HG03066 (cell line): Measurements from ENCODE around the gene ST7.
"Not testable (repeated sequence)": the region's sequence is repeated elsewhere in the genome, so short reads cannot be mapped to it uniquely, and the experiment has no call there.

ENCODE experiments used
- ATAC-seq: cut with Tn5 transposase; IDR thresholded peaks from one replicate; pipeline ENCODE4 v1.9.1; 2021; ENCODE audit warnings: low read depth; ENCODE audit not compliant: unreplicated experiment

ST7 gene

DNA sequence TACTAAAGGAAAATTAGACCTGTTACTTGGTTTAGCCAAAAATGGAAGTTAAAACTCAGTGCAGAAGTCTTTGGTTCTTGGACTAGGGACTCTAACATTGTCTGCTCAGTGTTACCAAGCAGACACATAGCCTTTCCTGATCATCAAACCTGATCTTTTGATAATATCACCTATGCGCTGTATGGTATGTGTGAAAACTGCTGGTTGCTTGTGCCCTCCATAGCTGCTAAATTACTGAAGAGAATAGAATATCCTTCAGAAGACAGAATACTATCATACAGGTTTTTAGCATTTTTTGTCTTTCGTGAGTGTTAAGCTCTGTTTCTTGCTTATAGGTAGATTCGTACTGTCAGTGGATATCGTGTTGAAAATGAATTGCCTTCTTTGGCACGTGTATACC is 68.7 kb downstream of the ST7 start:
- ATAC-seq: no peak

DNA sequence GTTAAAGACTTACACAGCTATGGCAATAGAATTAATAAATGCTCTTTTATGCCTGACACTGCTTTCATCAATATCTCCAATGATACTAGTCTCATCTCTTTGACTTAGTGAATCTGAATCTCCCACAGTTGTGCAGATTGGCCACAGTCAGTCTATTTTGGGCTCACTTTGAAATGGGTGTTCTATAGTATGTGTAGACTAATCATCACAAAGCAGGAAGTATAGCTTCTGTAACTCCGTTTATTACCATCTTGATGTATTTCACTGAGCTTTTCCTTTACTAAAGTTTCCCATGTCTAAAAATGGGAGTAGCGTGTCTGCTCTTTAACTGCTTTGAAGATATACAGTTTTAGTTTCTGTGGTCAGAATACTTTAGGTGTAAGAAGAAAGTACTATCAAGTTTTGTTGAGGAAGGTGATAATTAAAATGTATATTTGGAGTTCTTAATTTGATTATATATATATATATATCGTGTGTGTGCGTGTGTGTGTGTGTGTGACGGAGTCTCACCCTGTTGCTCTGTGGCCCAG is 70.1 kb downstream of the ST7 start:
- ATAC-seq: peak; percentile 71

DNA sequence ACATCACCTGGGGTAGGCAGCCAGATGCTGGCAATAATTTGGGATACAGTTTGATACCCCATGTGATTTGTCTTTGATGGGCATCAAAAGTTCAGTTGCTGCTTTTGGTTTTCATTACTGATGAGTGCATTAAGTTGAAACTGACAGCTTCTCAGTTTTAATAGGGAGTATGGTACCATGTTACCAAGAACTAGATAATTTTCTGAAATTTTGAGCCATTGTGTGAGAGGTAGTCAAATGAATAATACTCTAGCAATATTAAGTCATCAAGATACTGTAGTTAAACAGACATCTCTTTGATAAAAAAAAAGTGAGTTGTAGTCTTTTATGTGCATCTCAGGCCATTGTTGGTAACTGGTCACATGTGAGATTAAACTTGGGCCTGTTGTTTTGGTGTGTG is 71.5 kb downstream of the ST7 start:
- no peak for ATAC-seq

DNA sequence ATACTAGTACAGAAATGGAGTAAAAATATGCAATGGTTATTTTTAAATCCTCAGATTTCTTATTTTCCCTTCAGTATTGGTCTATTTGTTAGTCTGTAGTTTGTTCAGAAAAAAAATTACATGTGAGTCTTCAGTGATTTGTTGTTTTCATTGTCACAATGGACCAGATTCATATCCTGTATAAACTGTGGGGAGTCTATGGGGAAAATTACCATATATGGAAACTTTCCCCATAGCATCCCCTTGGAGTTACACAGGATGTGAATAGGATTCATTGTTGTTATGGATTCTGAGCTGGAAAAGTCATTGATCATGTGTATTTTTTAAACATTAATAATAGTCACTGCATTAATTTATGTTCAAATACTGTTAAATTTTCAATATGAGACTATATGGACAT is 72.6 kb downstream of the ST7 start:
- ATAC-seq: no peak

DNA sequence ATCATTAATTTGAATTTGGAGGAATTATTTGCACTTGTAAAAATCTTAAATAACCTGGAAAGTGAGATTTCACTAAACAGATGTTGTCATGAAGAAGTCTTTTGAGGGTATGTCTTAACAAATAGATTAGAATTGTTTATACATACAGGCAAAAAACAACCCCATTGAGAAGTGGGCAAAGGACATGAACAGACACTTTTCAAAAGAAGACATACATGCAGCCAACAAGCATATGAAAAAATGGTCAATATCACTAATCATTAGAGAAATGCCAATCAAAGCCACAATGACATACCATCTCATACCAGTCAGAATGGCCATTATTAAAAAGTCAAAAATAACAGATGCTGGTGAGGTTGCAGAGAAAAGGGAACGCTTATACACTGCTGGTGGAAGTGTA is 77.0 kb downstream of the ST7 start:
- not testable (repeated sequence) for ATAC-seq

DNA sequence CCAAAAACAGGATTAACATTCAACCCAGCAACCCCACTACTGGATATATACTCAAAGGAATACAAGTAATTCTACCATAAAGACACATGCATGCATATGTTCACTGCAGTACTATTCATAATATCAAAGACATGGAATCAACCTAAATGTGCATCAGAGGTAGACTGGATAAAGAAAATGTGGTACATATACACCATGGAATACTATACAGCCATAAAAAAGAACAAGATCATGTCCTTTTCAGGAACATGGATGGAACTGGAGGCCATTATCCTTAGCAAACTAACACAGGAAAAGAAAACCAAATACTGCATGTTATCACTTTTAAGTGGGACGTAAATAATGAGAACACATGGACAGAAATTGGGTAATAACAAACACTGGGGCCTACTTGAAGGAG is 77.5 kb downstream of the ST7 start:
- ATAC-seq: not testable (repeated sequence)

DNA sequence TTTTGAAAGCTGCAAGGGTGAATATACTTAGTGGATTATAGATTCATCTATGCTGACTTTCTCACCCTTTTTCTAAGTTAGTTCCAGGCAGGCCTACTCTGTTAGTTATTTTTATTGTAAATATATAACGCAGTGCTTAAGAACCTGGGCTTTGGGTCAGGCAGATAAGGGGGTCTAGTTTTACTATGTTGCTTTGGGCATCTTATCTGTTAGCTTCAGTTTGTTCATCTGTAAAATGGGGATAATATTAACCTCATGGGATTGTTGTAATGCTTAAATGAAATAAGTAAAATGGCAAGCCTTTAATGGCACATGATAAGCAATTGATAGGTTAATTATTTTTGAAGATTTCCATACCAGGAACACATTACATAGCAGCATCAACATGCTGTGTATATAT is 79.5 kb downstream of the ST7 start:
- ATAC-seq: no peak

DNA sequence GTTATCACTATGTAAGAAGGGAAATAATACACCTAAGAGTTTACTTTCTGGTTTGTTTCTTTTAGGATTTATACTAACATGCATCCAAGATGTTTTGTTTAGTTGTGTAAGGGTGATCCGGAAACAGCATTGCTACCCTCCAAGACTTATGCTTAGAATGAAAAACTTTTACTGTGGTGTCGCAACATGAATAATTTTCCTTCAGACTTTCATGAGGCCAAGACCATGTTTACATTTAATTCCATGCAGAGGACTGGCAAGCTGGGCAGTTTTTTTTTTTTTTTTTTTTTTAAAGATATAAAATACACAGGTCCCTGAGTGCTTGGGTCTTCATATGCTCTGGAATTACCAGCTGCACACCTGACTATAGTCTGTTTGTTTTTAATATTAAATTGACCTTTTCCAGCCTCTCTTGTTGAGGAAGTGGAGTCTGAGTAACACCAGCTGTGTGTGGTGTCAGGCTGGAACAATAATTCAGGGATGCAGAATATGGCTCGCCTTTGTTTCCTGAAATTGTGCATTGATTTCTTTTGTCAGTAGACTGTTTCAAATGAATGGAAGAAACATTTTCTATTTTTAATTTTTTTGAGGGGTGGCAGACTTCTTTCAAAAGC is 81.7 kb downstream of the ST7 start:
- ATAC-seq: no peak

DNA sequence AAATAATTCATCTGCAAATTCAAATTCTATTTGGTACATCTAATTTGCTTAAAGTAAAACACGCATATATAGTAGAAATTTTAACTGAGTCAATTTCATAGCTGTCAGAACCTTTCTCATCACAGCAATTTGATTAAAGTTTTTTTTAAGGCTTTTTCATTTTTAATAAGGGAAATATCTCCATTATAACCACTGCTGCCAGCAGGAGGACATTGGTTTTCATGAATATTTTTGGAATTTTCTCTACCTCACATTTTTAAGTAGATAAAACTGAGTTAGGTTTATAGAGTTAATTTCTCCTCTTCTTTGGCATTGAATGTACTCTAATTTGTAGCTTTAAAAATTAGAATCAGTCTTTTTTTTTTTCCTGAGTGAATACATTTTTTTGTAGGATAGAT is 82.2 kb downstream of the ST7 start:
- no peak for ATAC-seq

DNA sequence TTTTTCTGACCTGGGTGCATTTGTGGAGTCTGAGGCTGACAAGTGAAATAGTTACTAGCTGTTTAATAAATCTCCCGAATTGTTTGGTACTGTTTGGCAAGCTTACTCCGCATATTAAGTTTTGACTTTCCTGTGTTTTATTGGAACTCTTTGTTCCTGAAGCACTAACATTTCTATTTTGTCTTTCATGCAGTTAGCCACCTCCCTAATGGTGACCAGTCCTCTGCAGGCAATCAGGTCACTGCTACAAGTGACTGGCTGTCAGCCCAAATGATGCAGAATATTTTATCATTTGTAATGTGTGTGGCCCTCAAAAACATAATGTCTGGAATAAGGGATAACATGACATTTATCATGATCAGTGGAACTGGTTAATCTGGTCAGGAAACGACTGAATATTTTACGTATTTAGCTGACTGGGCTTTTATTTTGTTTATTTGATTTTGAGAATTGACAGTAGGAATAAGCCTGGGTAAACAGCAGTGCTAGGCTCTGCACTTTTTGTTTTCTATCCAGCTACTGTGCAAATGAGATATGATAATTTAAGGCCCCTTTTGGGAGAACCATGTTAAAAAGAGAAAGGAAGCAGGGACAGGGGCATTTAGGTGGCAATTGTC is 82.9 kb downstream of the ST7 start:
- no peak for ATAC-seq

DNA sequence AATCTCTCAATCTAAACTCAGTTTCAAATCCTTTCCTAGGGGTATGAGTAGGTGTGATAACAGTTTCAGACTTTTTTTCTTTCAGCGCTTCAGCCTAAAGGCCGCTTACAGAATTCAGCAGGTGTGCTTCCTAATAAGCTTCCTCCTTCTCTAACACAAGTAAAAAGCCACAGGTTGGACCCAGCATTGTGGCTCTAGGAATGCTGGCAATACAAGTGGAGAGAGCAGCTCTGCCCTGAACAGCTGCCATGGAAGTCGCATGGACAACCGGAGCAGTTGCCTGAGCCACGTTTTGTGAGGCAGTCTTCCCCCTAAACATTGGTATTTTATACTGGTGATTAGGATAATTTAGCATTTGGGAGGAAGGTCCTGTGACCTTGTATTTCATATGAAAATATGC is 83.5 kb downstream of the ST7 start:
- ATAC-seq: no peak

DNA sequence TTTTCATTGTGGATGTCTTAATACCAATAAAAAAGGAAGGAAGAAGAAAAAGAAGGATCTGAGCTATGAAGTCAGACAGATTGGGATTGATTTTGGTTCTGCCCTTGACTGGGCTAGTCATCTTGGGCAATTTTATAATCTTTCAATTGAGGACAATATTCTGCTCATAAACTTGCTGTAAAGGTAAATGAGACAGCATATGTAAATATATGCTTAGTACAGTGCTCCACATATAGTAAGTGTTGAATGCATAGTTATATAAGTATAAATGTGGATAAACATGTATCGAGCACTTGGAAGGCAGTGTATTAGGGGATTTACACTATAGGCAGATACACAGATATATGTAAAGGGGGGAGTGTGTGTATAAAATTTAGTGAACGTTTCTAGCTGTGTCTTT is 85.1 kb downstream of the ST7 start:
- ATAC-seq: no peak

DNA sequence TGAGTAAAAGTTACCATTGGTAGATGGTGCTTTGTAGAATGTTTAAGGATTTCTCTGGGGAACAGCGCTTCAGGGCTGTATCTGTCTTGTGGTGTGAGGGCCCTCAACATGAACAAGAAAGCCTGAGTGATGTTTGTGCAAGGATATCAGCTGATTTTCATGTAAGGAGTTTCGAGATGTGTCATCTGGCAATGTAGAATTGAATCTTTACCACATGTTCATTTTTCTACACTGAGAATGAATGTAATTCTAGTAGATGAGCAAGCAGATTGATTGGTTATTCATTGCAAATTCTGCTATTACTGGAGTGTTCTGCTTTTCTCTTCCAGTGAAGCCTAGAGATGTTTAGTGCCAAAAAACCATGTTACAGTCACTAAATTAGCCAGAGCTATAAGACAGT is 87.7 kb downstream of the ST7 start:
- peak; percentile 95 for ATAC-seq

DNA sequence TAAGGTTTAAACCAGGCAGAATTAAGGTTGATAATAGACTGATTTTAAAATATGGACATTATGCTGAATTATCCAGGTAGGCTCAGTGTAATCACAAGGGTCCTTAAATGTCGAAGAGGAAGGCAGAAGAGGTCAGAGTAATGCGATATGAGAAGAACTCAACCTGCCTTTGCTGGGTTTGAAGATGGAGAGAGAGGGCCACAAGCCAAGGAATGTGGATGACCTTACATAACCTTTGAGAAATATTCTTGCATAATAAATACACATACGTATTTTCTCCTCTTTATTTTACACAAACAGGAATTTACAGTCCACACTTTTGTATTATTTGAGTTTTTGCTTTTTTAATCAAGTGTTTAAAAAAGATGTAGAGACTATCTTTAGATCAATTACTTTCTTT is 88.5 kb downstream of the ST7 start:
- no peak for ATAC-seq

DNA sequence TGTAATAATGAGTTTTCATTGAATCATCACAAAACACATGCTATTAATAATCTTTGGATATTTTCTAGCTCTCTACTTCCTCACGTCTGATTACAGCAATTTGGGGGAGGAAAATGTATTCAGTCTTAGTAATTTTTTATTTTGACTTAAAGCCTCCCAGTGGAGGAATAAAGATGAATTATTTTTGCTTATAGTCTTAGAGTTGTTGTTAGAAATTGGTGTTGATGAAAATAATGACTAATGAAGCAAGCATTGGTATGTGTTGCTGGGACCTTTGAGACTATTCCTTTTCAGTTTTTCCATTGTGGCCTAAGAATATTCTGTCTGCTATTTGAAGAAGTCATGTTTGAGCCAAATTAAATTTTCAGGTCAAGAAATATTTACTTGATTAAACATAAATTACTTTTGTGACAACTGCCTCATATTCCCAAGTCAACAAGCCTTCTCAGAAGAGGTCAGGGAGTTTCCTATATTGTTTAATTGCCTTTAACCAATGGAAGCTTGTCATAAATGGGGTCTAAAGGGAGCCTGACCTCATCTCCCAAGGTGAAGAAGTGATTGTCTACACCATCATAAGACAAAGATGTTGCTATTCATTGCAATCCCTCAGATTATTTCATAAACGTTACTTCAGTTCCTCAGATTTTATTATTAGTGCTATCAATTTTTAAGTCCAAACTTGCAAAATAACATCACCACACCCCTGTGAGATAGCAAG is 90.0 kb downstream of the ST7 start:
- no peak for ATAC-seq

DNA sequence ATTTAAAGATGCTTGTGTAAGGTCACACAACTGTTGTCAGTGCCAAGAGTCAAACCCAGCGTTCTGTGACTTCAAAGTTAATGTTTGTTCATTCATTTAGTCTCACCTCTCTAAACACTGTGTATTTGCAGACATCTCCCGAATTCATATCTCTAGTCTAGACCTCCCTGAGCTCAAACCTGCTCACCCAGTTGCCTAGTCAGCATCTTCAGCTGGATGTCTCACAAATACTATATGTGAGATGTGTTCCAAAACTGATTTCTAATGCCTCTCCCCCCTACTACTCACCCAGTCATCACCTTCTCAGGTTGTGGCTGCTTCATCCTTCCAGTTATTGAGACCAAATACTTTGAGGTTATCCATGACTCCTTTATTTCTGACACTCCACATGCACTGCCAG is 91.4 kb downstream of the ST7 start:
- no peak for ATAC-seq

DNA sequence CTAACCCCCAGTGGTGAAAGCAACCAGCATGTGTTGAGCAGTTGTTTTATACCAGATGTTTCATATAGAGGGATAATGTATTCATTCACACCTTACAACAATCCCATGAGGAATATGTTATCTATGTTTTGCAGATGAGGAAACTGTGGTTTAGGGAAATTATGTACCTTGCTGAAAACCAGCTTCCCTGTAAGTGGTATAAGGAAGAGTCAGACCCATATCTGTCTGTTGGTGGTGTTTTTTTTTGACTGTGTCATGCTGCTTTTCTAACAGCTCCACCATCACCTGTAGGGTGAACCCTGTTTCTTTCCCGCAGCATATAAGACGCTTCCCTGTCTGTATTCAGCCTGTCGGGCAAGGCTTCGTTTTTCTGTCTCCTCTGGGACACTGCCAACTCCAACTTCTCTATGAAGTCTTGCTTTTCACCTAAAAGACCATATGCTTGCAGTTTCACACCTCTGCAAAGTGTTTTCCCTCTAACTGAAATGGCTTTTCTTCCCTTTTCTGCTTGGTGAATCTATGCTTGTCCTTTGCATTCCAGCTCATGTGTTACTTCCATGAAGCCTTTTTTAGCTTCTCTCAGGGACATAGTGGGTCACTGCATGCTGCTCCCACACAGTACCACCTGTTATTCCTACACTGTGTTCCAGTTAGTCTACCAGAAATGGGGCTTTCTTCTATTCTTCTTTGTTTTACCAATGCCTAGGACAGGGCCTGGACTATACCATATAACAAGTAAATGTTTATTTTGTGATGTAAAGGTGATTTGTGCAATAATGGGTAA is 92.8 kb downstream of the ST7 start:
- ATAC-seq: no peak

DNA sequence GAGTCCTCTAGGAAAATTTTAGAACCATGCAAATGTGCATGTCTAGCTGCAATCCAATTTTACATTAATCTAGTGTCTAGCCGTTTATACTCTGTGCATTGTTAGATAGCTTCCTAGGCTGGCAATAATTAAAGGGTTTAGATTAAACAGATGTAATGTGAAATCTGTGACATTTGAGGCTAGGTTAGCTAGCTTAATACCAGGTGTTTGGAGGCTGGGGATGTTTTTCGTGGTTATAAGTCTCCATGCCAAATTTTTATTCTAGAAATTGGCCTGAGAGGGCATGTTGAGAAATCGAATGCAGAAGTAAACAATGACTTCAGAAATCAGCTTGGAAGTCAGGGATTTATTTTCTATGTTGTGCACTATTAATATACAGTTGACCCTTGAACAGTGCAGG is 94.2 kb downstream of the ST7 start:
- ATAC-seq: no peak

DNA sequence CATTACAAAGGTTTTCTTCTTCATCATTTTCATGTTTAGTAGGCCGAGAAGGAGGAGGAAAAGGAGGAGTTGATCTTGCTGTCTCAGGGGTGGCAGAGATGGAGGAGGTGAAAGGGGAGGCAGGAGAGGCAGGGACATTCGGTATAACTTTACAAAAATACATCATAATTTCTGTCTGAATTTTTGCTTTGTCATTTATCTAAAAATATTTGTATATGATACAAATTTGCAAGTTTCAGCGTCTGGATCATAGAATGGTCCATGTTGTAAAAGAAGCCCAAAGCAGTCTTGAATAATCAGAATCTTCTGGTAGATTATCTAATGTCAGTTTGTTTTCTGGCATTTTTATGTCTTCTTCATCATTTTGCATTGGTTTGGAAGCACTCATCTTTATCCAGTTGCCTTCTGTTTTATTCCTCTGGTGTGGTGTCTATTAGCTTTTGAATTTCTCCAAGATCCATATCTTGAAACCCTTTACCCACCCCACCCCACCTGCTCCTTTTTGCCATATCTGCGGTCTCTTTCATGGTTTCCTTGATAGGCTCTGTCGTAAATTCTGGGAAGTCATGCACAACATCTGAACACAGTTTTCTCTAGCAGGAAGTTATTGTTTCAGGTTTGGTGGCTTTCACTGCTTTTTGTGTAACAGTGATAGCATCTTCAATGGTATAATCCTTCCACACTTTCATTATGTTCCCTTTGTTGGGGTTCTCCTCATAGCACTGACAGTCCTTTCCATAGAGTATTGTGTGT is 95.0 kb downstream of the ST7 start:
- no peak for ATAC-seq

DNA sequence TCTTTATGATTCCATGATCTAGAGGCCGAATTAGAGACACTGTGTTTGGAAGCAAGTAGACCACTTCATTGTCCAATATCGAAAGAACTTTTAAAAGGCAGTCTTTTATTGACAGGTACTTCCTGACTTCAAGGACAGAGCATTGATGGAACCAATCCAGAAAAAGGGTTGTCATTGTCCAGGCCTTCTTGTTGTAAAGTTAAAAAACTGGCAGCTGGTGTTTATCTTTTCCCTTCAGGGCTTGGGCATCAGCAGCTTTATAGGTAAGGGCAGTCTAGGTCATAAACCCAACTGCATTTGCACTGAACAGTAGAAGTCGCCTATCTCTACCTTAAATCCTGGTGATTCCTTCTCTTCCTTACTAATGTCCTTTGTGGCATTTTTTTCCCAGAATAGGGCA is 95.6 kb downstream of the ST7 start:
- no peak for ATAC-seq

DNA sequence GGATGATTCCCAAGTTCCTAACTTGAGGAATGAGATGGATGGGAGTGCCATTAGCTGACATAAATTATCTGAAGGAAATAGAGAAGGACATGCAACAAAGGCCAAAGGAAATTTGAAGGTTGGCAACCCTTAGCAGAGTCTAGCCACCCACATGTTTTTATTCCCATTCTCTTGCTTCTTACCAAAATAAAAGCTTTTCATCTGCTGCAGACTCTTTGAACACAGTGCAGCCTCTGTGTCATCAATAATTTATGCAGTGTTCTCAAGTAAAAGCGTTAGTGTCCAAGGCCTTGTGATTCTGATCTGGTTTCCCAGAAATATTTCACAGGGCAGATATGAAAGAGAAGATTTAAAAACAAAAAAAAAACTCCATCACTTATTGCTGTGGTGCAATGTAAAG is 98.5 kb downstream of the ST7 start:
- no peak for ATAC-seq
